Stimulated activated CD8-positive, alpha-beta memory T cell treated with anti-CD3 and anti-CD28 coated beads, Interleukin-2, amount 100 ng/mL, for 1 hour (primary cell): ENCODE measurements around the gene PTAFR.

ENCODE experiments used
- DNase-seq, 2 donors: peaks; one replicate each; pipeline ENCODE4 v3.0.0-alpha.2; 2020; ENCODE audit warnings: low read depth in 2 of 2

Gene PTAFR, protein sequence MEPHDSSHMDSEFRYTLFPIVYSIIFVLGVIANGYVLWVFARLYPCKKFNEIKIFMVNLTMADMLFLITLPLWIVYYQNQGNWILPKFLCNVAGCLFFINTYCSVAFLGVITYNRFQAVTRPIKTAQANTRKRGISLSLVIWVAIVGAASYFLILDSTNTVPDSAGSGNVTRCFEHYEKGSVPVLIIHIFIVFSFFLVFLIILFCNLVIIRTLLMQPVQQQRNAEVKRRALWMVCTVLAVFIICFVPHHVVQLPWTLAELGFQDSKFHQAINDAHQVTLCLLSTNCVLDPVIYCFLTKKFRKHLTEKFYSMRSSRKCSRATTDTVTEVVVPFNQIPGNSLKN

DNA sequence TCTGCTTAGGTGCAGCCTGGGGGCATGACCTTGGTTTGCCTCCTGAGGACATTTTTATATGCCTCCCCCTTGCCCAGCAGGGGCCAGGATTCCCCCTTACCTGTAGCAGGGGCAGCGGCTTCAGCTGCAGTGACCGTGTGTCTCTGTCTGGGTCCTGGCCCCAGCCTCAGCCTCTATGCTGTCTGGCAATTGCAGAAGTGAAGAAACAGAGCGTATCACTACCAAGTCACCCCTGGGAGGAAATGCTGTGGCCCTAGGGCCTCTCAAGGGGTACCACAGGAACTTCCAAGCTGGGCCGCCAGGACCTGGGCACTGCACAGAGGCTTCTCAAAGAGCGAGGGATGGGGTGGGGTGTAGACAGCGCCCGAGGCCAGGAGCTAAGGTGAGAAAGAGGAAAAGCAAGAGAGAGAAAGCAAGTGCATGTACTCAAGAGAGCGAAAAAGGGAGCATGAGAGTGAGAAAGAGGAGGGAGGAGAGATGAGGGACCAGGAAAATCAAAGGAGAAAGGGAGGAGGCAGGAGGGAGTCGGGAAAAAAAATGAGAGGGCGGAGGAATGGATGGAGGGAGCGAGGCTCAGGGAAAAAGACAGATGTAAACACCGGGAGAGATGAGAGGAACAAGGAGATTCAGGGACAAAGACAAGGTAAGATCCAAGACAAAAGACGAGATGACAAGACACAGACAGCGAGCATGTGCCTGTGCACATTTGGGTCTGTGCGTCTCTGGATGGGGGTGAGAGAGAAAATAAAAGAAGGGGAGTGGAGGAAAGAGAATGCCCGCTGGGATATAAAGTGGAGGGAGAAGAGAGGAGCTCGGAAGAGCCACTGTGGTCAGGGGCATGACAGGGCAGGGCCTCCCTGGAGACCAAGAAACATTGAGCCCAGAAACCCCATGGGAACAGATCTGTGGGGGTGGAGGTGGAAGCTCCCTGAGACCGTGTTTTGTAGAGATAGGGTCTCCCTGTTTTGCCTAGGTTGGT, at the start of gene PTAFR:
Gene PTAFR (minus strand): TSS at position 199 of the 979 bp plus-strand sequence. CDS start 25,669 bp downstream, outside the sequence.
- no peak for DNase-seq

DNA sequence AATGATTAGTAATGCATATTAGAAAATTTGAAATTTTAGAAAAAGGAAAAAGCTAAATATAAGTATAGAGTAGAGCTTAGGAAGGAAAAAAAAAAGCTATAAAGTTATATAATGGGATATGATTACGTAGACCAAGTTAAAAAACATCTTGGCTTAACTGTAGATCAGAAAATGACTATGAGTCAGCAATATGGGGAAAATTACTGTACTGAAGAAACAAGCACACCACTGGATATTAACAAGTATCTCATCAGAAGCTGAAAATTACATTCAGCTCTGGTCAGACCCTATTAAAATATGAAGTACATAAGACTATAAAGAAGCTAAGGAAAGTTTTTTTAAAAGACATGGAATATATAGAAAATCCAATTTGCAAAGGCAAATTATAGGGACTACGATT, 36.8 kb upstream of the PTAFR start:
- DNase-seq = no peak

DNA sequence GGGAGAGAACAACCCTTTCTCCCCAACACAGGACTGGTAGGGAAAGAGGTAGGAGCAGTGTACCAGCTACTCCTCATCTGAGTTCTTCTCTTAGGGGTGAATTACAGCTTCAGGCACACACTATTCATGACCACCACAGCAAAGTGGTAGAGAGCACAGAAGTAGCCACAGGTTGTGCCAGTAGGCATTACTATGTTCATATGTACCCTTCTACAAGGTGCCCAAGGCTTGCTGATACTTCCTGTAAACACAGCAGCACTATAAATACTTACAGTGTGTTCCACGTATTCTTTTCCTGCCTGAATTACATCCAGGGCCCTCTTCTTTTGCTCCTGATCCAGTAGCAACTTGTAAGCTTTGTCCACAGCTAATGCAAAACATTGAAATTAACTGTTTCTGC, 33.2 kb upstream of the PTAFR start:
- DNase-seq = no peak

DNA sequence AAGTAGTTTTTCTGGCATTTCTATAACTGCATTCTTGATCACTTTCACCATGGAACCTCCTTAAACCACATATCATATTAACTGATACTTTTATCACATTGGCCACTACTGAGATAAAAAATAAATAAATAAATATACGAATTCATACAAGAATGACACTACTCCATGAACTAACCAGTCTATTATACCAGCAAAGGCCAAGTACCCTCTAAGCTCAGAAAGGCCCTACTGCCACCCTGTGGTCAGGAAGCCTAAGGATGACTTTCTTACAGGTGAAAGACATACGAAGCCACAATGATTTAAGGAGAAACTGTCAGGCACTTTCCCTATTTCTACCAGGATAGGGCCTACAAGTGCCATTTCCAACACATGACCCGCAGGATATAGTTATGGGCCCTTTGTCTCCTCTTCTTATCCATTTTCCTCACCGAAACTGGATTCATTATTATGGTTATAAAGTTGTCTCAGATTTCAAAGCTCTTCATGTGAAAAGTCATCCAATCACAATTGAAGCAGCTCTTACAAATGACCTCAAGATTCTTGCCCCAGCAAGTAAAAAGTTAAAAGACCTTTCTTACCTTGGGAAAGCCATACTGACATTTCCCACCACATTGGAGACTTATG, 32.4 kb upstream of the PTAFR start:
- DNase-seq = peak in 1 of 2 donors; percentile 35

DNA sequence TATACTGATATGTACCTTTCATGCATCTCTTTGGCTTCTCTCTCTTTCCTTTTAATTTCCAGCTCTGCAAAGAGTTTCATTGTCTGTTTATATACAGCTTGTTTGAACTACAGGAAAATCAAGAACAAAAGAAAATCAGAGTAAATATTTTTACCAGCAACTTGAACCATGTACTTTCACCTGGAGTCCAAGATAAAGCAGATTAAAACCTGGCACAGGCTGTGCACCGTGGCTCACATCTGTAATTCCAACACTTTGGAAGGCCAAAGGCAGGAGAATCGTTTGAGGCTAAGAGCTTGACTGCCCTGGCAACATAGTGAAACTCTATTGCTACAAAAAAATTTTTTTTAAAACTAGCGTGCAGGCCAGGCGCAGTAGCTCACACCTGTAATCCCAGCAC, 28.8 kb upstream of the PTAFR start:
- no peak for DNase-seq

DNA sequence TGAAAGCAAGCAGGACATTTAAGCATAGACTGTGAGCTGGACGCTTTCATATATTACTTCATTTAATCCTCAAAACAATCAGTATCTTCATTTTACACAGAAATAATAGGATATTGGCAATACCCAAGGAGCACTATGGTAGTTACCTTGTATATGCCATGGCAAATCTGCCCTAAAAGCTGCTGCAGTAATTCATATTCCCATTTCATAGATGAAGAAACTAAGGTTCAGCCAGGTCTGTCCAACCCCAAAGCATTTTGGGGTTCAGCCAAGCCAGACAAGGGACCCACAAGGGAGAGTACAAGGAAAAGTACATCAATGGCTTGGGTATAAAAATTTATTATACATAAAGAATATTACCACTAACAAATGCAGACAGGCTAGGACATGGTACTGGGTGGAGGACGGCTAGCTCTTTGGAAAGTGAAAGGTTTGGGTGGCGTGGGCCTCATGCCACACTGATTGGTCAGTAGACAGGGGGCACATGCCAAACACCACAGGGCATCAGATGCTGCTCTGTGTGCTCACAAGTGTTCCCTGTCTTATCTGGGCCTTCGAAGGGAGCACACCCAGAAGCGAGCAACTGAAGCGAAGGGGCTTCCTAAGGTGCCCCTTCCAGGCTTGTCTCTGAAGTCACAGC, 23.9 kb upstream of the PTAFR start:
- no peak for DNase-seq

DNA sequence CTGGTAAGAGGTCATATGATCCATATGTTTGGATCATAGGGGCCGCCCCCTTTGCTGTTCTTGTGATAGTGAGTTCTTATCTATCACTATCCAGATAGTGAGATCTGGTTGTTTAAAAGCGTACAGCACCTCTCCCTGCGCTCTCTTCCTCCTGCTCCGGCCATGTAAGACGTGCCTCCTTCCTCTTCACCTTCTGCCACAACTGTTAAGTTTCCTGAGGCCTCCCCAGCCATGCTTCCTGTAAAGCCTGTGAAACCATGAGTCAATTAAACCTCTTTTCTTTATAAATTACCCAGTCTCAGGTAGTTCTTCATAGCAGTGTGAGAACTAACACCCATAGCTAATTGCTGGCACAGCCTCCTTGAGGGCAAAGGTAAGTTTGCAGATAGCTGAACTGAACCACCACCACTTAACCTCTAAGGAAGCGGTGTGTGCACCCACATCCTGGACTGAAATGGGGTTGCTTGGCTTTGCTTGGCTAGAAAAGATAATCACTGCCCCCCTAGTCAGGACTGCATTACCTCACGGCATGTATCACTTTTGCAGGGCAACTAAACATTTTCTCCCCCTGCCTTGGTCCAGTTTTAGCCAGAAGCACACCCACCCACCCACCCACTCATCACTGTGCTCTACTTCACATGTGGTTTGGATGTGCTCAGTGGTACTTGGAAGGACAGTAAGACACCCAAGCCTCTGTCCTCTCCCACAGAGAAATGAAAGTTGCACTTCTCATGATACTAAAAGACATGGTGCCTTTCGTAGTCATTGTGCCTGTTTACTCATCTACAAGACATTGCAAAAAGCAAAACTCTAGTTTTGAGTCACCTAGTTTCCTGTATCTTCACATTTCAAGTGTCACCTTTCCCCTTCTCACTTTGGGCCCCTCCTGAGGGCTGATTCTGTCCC, 23.1 kb upstream of the PTAFR start:
- peak; percentile 9 to 34 for DNase-seq

DNA sequence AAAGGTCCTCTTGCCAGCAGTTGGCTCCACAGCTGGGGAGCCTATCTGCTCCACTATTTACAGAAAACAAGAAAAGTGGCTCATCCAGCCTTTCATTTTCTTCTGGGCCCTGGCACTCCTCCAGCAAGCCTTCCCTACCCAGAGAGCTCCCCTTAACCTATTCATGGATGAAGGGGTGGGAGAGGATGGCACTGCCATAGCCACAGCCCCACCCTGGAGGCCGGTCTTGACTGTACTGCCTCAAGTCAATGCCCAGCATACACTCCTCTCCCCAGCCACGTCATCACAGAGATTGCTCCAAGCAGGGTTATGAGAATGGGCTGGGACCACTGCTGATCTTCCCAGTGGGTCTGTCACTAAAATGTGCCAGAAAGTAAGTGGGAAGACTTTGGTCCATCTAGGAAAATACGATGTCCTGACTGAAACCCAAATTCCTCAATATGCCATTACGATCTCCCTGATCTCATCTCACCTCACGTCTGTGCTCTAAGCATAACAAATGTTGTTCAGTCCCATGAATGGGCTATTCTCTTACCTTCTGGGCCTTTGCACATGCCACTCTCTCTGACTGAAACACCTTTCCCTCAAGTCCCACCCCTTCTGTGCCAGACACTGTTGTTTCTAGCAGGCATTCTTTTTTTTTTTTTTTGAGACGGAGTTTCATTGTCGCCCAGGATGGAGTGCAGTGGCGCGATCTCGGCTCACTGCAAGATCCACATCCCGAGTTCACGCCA, 21.4 kb upstream of the PTAFR start:
- no peak for DNase-seq

DNA sequence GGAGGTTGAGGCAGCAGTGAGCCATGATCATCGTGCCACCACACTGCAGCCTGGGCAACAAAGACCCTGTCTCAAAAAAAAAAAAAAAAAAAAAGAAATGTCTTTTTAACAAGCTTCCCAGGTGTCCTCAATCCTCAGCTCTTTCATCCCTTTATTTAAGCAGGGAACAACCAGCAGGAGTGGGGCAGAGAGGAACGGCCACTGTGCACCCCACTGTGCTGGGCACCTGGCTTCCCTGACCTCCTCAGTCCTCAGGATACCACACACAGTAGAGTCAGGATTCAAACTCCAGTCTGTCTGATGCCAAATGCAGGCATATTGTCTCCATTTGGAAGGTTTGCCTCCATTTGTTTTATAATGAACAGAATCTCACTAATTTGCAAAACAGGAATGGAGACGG, 19.8 kb upstream of the PTAFR start:
- DNase-seq = no peak

DNA sequence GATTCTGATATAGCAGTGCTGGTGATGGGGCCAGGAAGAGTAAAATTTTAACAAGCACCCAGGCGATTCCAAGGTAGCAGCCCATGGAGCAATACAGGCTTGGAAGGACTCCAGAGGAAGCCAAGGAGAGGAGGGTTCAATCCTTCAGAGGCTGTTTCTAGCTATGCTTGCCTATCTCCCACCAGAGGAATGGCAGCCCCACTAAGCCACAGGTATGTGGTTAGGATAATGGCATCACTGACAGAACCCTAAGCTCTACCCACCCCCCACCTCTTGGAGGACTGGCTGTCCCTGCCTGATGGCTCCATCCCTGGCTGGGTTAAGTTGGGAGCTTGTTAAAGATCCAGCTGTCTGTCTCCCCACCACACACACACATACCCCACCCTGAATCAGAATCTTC, 19.3 kb upstream of the PTAFR start:
- no peak for DNase-seq

DNA sequence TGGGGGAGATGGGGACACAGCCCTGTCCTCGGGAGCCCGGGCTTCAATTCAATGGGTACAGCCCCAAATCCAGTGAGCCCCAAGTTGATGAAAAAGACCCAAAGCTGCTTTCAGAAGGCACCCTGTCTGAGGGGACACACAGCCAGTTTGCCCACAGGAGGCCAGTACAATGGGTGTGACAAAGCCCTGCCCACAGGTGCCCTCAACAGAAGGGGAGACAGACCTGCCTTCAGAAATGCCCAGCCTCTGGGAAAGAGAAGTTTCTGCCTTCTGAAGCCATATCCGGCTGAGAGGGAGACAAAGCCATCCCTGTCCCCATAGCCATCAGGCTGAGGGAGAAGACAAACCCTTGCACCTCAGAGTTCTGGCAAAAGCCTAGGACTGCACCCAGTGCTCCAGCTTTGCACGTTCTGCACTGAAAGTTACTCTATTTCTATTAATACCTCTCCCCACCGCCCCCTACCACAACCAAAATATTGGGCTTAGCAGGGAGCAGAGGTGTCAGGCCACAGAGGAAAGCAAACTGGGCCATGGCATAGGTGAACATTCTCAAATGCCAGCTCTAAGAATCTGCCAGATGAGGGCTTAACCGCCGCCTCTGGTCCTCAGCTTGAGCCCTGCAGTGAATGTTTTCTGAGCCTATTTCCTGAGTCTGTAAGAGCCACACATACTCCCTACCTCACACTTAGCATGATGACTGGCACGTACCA, 18.0 kb upstream of the PTAFR start:
- DNase-seq = no peak

DNA sequence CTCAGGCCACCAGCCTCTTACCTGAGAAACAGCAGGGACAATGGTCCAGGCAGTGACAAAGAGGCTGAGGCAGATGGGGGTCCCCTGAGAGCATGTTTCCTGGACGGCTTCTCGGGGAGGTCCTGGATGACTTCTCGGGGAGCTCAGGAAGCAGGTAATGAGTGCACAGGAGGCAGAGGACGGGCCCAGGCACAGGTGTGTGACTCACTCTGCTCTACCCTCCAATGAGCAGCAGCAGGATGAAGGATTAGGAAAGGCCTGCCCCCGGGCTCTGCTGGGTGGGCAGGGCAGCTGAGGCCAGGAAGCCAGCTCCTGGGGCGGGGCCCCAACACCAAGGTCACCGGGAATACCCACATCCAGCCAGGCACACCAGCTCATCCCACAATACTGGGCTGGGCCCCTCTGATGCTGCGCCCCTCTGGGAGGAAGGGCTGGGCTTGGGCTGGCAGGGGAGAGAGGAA, 17.2 kb upstream of the PTAFR start:
- DNase-seq = no peak

DNA sequence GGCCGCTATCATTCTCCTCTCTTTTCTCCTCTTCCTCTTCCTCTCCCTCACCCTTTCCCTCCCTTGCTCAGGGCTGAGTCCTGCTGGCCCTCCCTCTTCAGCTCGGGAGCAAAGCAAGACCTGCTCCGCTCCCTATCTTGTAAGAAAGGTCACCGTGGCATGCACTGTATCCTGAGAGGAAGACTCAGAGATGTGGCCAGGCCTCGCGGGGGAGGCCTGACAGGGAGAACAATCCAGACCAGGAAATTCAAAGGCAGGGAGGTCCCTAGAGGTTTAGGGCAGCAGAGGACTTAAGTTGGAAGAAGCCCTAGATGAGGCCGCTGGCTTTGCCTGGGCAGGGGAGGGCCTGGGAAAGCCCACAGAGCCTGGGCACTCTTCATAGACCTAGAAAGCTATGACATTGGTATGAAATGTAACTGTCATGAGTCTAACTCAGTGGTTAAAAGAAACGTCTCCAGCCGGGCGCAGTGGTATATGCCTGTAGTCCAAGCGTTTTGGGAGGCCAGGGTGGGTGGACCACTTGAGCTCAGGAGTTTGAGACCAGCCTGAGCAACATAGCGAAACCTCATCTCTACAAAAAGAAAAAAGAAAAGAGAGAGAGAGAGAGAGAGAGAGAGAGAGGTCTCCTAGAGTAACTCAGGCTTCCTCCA, 14.6 kb upstream of the PTAFR start:
- DNase-seq = no peak

DNA sequence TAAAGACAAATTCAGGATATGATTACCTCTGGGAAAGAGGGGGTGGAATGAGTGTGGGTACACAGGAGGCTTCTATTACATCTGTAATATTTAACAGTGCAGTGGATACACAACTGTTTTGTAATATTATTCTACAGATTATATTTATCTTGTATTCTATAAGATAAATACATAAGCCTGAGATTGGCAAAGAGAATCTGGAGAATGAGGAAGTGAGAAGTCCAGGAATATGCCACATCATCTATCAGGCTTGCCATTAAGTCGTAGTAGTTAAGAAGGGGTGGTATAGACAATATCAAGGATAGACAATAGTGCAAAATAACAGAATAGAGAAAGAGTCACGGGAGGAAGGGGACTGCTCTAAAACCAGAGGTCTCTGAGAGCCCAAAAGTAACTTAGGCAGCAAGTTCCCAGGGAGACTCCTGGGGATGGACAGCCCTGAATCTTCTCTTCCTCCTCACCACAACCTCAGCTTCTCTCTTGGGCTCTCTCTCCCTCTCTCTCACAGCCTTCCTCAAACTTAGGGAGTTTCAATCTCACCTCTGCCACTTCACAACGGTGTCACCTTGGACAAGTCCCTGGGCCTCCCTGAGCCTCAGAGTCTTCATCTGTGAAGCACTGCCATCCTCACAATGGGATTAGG, 14.0 kb upstream of the PTAFR start:
- DNase-seq = no peak

DNA sequence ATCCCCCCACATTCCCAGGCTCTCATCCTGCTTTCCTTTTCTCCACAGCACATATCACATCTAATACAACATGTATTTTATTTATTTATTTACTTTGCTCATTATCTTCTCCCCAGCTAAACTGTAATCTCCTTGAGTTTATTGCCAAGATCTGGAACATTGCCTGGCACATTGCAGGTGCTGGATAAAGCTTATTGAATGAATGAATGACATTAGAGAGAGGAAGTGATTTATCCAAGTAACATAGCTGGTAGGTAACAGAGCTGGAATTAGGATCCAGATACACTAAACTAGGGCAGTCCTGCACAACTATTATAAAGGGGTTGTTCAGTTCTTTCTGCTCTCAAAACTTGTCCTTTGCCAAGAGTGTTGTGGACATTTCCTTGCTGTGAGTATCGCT, 8.6 kb upstream of the PTAFR start:
- DNase-seq = no peak

DNA sequence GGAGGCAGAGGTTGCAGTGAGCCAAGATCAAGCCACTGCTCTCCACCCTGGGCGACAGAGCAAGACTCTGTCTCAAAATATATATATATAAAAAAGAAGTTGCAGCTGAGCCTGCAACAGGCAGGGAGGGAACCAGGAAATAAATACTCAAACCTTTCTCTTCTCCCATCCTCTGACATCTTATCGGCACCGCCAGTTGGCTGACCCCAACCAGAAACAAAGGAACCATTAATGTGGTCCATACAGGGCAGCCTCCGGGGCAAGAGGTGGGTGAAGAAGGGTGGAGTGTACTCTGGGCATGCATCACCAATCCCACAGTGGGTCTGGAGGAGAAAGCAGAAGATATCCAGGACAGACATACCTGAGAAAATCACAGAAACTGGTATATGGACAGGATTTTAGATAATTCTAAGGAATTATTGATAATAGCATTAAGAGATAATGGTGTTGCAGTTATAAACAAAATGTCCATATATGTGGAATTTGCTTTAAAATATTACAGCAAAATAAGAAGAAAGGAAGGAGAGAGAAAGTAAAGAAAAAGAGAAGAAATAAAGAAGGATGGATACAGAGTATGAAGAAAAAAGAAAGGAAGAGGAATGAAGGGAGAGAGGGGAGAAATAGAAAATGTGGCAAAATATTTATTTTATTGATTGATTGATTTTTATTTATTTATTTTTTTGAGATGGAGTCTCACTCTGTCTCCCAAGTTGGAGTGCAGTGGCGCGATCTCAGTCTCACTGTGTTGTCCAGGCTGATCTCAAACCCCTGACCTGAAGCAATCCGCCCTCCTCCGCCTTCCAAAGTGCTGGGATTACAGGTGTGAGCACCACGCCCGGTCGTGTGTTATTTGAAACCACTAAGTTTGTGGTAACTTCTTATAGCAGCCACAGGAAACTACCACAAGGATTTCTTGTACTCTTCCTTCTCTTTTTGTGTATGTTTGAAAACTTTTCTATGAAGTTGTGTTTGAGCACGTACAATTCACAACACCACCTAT, 4.1 kb upstream of the PTAFR start:
- no peak for DNase-seq
